B cell (primary cell): ENCODE results near the gene ANAPC13. TPM values are rescaled to one million over a fixed set of nuclear protein-coding genes. Genes with fewer than 3 reads are reported as not detected.

Source experiments
- ATAC-seq: fragments of 200-7000 bp; cut with Tn5 transposase; one replicate; pipeline ENCODE4 v1.10.0; 2021; ENCODE audit warnings: low read depth, mild to moderate bottlenecking, moderate number of reproducible peaks, moderate library complexity
- CTCF ChIA-PET: fragments of 350-600 bp; sonication (Branson Sonifier 250); formaldehyde crosslinking; loops from one replicate; lab custom pipeline; 2021; ENCODE audit warnings: antibody characterized with exemption, inconsistent platforms; lab: Charles Lee
- POLR2A ChIA-PET: fragments of 350-600 bp; sonication (Branson Sonifier 250); formaldehyde crosslinking; loops from one replicate; lab custom pipeline; 2021; ENCODE audit warnings: antibody characterized with exemption; lab: Charles Lee
- DNase-seq: peaks from one replicate; pipeline ENCODE4 v3.0.0; 2013
- H2AFZ ChIP-seq: 2 replicates; pipeline ENCODE4 v1.6.1; 2012; ENCODE audit warnings: mild to moderate bottlenecking, low read depth, low read length; ENCODE audit not compliant: insufficient read depth, poor library complexity, severe bottlenecking
- H3K27ac ChIP-seq, 2 donors: 1 replicate in 1 of 2; 2 replicates in 1 of 2; pipeline ENCODE4 v1.5.1; 2012 to 2013; ENCODE audit warnings: low read length in 2 of 2, mild to moderate bottlenecking in 2 of 2, moderate library complexity in 1 of 2
- H3K27me3 ChIP-seq, 4 experiments: fragments of 200-600 bp in 1 of 4; sonication (generic) in 1 of 4; replicated peaks in 1 of 4; 1 replicate in 2 of 4; 2 replicates in 2 of 4; pipeline versions ENCODE4 v1.6.1 to v1.7.0; 2013 to 2016; ENCODE audit warnings: low read length in 3 of 4, mild to moderate bottlenecking in 2 of 4, mixed read lengths in 1 of 4, moderate library complexity in 1 of 4; ENCODE audit not compliant: insufficient read depth in 4 of 4, control insufficient read depth in 3 of 4; ENCODE audit errors: control extremely low read depth in 1 of 4
- H3K36me3 ChIP-seq, 2 experiments: replicated peaks in 1 of 2; 1 replicate in 1 of 2; 2 replicates in 1 of 2; pipeline versions ENCODE4 v1.6.1 to v1.7.1; 2013; ENCODE audit warnings: low read length in 1 of 2; ENCODE audit not compliant: insufficient read depth in 2 of 2, control insufficient read depth in 1 of 2; ENCODE audit errors: control extremely low read depth in 1 of 2, extremely low read depth in 1 of 2
- H3K4me1 ChIP-seq, 2 donors: fragments of 200-600 bp in 1 of 2; sonication (generic) in 1 of 2; 1 replicate in 1 of 2; 2 replicates in 1 of 2; pipeline versions ENCODE4 v1.5.1 to v1.6.1; 2013 to 2017; ENCODE audit warnings: low read length in 2 of 2; ENCODE audit not compliant: control insufficient read depth in 2 of 2, insufficient read depth in 2 of 2
- H3K4me2 ChIP-seq: replicated peaks from 2 replicates; pipeline ENCODE3; 2012; ENCODE audit warnings: mild to moderate bottlenecking, low read depth, low read length; ENCODE audit not compliant: poor library complexity, severe bottlenecking
- H3K4me3 ChIP-seq, 5 experiments: fragments of 200-600 bp in 1 of 5; sonication (generic) in 1 of 5; 1 replicate in 3 of 5; 2 replicates in 2 of 5; pipeline versions ENCODE4 v1.5.1 to v1.7.0; 2011 to 2016; ENCODE audit warnings: low read length in 4 of 5, mild to moderate bottlenecking in 4 of 5, low read depth in 2 of 5, control low read depth in 1 of 5, moderate library complexity in 1 of 5; ENCODE audit not compliant: insufficient read depth in 1 of 5; ENCODE audit errors: control extremely low read depth in 1 of 5, extremely low read depth in 1 of 5
- H3K79me2 ChIP-seq: fragments of 200-600 bp; sonication (generic); one replicate; pipeline ENCODE4 v1.6.0; 2016; ENCODE audit warnings: low read length; ENCODE audit not compliant: control insufficient read depth, insufficient read depth
- H3K9ac ChIP-seq: fragments of 200-600 bp; sonication (generic); 2 replicates; pipeline ENCODE4 v1.6.1; 2017; ENCODE audit warnings: mild to moderate bottlenecking, low read length, moderate library complexity
- H3K9me3 ChIP-seq, 3 donors: one replicate each; pipeline versions ENCODE4 v1.6.1 to v1.7.1; 2013; ENCODE audit warnings: low read length in 2 of 3; ENCODE audit not compliant: control insufficient read depth in 2 of 3, insufficient read depth in 1 of 3; ENCODE audit errors: control extremely low read depth in 1 of 3
- H4K20me1 ChIP-seq: 2 replicates; pipeline ENCODE4 v1.6.0; 2012; ENCODE audit warnings: mild to moderate bottlenecking, low read length; ENCODE audit not compliant: insufficient read depth, control insufficient read depth, poor library complexity, severe bottlenecking
- H3K27ac Mint-ChIP-seq: one replicate; pipeline ENCODE4 v1.8.0; 2021; ENCODE audit warnings: mixed read lengths
- H3K27me3 Mint-ChIP-seq: one replicate; pipeline ENCODE4 v1.8.0; 2021; ENCODE audit warnings: mixed read lengths
- H3K4me1 Mint-ChIP-seq: one replicate; pipeline ENCODE4 v1.8.0; 2021; ENCODE audit warnings: mixed read lengths
- H3K4me3 Mint-ChIP-seq: one replicate; pipeline ENCODE4 v1.8.0; 2021; ENCODE audit warnings: mixed read lengths
- H3K9me3 Mint-ChIP-seq: one replicate; pipeline ENCODE4 v1.8.0; 2022; ENCODE audit warnings: mixed read lengths; ENCODE audit not compliant: insufficient read depth
- EZH2 ChIP-seq: IDR thresholded peaks from 2 replicates; pipeline ENCODE4 v1.6.1; 2012; ENCODE audit warnings: borderline replicate concordance, low read depth, mild to moderate bottlenecking, moderate library complexity, low read length; ENCODE audit not compliant: insufficient read depth, poor library complexity, severe bottlenecking
- WGBS: methylation state at CpG from one replicate; pipeline ENCODE4 v1.1.5; 2013; ENCODE audit warnings: missing lambda C conversion rate; ENCODE audit not compliant: insufficient coverage; 5-methylcytosine and 5-hydroxymethylcytosine counted together
- intact Hi-C: fragments of 100-400 bp; cut with micrococcal nuclease; formaldehyde crosslinking; loops from one replicate; pipeline ENCODE4 v1.10.0; 2022
- polyA plus RNA-seq: library from polyadenylated mRNA; depleted of rRNA; stranded (reverse); fragments of >200 nt; gene quantifications from 2 replicates; pipeline ENCODE4 v1.2.3, GENCODE V29; 2012
- total RNA-seq, 2 donors: library from RNA; stranded (reverse); fragments of 120-200 nt in 1 of 2; gene quantifications; 1 replicate in 1 of 2; 2 replicates in 1 of 2; pipeline versions ENCODE4 v1.2.3 to v1.2.4, GENCODE V29; 2013 to 2022
- TF ChIP-seq, protein P1 (sequence below): fragments of 200-600 bp; IDR thresholded peaks from one replicate; pipeline ENCODE4 v1.8.0; 2022; ENCODE audit warnings: antibody characterized with exemption, mild to moderate bottlenecking

The ANAPC13 gene
- total and polyA plus RNA-seq, 2 donors (not counting 1 experiment from before 2014, with no cell fraction given) = 13.0 to 29.3 TPM

DNA sequence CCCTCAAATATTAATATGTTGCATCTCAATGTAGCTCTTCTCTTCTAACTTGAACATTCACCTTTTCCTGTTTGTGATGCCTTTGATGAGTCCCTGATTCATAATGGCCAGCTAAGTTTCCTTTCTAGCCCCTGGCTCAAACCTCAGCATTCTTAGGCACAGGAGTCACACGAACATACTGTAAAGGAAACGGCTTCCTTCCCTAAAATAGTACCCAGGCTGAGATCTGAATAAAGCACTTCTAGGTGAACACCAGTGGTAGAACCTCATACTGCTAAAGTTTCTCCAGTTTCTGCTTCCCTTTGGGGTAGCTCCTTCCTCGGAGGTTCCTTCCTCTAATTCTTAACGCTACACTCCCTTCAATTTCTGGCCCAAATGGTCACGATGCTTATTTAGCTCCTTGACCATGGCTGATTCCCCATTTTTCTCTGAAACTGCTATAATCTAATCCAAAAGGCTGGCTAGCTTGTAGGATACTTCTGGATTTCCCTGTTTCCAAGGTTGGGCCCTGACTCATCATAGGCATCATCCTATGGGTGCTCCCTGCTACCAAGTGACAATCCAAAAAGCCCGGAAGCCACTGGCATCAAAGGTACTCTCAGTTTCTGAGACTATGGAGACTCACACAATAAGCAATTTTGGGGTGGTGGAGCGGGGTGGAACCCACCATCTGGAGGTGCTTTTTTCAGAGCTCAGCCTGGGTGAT, 2.4 kb downstream of the ANAPC13 start:
- DNase-seq = no peak
- WGBS = 14% methylated on average over 5 of the region's 7 CpGs
- no peak for TF ChIP-seq EZH2
- TF ChIP-seq, protein P1, sequence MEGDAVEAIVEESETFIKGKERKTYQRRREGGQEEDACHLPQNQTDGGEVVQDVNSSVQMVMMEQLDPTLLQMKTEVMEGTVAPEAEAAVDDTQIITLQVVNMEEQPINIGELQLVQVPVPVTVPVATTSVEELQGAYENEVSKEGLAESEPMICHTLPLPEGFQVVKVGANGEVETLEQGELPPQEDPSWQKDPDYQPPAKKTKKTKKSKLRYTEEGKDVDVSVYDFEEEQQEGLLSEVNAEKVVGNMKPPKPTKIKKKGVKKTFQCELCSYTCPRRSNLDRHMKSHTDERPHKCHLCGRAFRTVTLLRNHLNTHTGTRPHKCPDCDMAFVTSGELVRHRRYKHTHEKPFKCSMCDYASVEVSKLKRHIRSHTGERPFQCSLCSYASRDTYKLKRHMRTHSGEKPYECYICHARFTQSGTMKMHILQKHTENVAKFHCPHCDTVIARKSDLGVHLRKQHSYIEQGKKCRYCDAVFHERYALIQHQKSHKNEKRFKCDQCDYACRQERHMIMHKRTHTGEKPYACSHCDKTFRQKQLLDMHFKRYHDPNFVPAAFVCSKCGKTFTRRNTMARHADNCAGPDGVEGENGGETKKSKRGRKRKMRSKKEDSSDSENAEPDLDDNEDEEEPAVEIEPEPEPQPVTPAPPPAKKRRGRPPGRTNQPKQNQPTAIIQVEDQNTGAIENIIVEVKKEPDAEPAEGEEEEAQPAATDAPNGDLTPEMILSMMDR = no peak
- Mint-ChIP-seq H3K4me1 (peaks cover 39% of the 10 kb centered on the region), H3K27me3 (no peaks in the 10 kb centered on the region), H3K4me3 (peak overlapping the region; percentile 43), H3K9me3 (no peaks in the 10 kb centered on the region), H3K27ac (peak overlapping the region; percentile 1)
- Histone ChIP-seq H3K36me3 (peaks cover 3 to 39% of the 10 kb centered on the region in 2 experiments), H3K9me3 (no peaks in the 10 kb centered on the region), H3K27me3 (no peaks in the 10 kb centered on the region), H2AFZ (no peak overlapping the region), H3K79me2 (peaks cover 35% of the 10 kb centered on the region), H3K4me2 (no peak overlapping the region), H3K9ac (no peak overlapping the region), H3K27ac (no peak overlapping the region), H3K4me3 (no peak overlapping the region), H4K20me1 (no peaks in the 10 kb centered on the region), H3K4me1 (peaks cover 23 to 40% of the 10 kb centered on the region in 2 donors)
- no peak for ATAC-seq
- ChIA-PET CTCF (interaction anchor here (1.9 to 8.9 kb wide), 6 partner anchors 8 to 286 kb away, joined by 5 to 91 read pairs (median 8); no protein-coding TSS in a partner anchor), POLR2A (no interaction called here)
- intact Hi-C loops = no loop called here

DNA sequence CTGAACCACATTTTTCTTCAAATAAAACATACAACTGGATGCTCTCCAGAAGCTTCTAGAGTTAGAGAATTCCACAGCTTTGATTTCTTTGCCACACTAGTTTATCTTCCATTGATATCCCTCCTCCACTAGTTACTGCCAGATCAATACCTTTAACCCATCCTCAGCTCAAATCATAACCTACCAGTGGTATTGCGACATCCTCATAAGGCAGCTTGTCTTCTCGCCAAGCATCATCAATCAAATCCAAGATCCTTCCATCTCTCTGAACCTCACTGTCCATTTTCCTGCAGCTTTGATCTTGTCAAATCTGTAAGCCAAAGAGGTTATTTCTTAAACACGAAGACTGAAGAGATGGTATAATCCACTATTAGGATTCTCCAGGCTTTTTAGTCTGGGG, 3.2 kb downstream of the ANAPC13 start:
- H3K36me3 ChIP-seq = peaks cover 6 to 46% of the 10 kb centered on the region in 2 experiments
- peaks cover 33% of the 10 kb centered on the region for H3K4me1 Mint-ChIP-seq
- ChIA-PET POLR2A (no interaction called here), CTCF (interaction anchor here (1.9 to 8.9 kb wide), 4 partner anchors 8 to 270 kb away, joined by 7 to 91 read pairs (median 22); no protein-coding TSS in a partner anchor)
- no peak for TF ChIP-seq EZH2
- TF ChIP-seq, protein P1 = no peak
- H3K4me2 ChIP-seq = no peak overlapping the region
- no peaks in the 10 kb centered on the region for H3K9me3 Mint-ChIP-seq
- H4K20me1 ChIP-seq = no peaks in the 10 kb centered on the region
- H3K27me3 Mint-ChIP-seq = no peaks in the 10 kb centered on the region
- H3K27ac Mint-ChIP-seq = no peak overlapping the region
- ATAC-seq = no peak
- no peak overlapping the region for H2AFZ ChIP-seq
- 84% methylated on average over 2 of the region's 3 CpGs for WGBS
- H3K4me3 Mint-ChIP-seq = peak overlapping the region; percentile 1
- no peak for DNase-seq
- H3K4me3 ChIP-seq = no peak overlapping the region
- no peak overlapping the region for H3K27ac ChIP-seq
- H3K9ac ChIP-seq = no peak overlapping the region
- no peaks in the 10 kb centered on the region for H3K9me3 ChIP-seq
- H3K79me2 ChIP-seq = peaks cover 28% of the 10 kb centered on the region
- no peaks in the 10 kb centered on the region for H3K27me3 ChIP-seq
- intact Hi-C loops = no loop called here
- H3K4me1 ChIP-seq = peaks cover 18 to 35% of the 10 kb centered on the region in 2 donors
